ENCODE data around the gene GPALPP1.

DNA sequence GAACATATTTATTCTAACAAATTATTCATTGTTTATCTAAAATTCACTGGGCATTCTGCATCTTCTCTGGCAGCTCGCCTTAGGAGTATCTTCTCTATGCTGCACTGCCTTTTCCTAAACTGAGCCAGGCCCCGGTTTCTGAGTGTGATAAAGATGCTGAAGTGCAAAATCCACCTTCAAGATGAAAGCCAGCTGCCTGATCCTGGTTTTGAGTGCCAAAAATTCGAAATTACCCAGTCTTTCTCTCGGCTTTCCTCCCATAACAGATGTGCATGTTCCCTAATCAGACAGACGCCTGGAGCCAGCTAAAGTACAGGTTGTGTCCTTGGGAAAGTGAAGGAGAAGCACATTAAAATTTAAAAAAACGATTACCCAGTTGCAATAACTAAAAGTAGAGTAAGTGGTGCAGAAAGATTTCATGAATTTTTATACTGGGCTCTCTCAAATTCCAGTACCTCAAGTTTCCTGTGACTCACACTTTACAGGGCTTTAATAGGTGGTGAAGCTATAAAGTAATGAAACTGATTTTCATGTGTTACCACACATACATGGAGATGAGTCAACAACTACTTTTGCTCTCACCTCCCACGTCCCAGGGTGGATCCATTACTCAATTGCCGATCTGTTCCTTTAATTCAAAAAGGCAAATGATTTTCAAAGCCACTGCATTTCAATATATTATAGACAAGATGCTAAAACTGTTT lies 66.0 kb downstream of the GPALPP1 start:
- TF ChIP-seq, protein P1, sequence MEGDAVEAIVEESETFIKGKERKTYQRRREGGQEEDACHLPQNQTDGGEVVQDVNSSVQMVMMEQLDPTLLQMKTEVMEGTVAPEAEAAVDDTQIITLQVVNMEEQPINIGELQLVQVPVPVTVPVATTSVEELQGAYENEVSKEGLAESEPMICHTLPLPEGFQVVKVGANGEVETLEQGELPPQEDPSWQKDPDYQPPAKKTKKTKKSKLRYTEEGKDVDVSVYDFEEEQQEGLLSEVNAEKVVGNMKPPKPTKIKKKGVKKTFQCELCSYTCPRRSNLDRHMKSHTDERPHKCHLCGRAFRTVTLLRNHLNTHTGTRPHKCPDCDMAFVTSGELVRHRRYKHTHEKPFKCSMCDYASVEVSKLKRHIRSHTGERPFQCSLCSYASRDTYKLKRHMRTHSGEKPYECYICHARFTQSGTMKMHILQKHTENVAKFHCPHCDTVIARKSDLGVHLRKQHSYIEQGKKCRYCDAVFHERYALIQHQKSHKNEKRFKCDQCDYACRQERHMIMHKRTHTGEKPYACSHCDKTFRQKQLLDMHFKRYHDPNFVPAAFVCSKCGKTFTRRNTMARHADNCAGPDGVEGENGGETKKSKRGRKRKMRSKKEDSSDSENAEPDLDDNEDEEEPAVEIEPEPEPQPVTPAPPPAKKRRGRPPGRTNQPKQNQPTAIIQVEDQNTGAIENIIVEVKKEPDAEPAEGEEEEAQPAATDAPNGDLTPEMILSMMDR (conservative IDR thresholded peaks at IDR 0.05 in 1 of 2, IDR thresholded peaks at IDR 0.05 in 1 of 2; ENCODE audit: low read depth in 1 of 2, low read length in 2 of 2) = no peak
- TF ChIP-seq EZH2 (IDR thresholded peaks at IDR 0.05; ENCODE audit: low read length, missing control alignments) = no peak

Data from fibroblast of lung (primary cell).